NCI-H2171 treated with DMSO at 0.1 percent for 48 hours (cell line): ENCODE measurements around the gene BRAT1.
"Not testable (repeated sequence)": the region's sequence is repeated elsewhere in the genome, so short reads cannot be mapped to it uniquely, and the experiment has no call there.

Experiments used
- DNase-seq: peaks from one replicate; lab custom pipeline; 2025; lab: John Stamatoyannopoulos, UW

BRAT1 gene

GRCh38 chr7:2583798-2584580 is 28.7 kb upstream of the BRAT1 start:
- no peak for DNase-seq

GRCh38 chr7:2582006-2582735 is 26.8 kb upstream of the BRAT1 start:
- DNase-seq: no peak

- no peak for DNase-seq
Measured at GRCh38 chr7:2580636-2581035, 25.3 kb upstream of the BRAT1 start.

GRCh38 chr7:2577914-2578680 is 22.8 kb upstream of the BRAT1 start:
- DNase-seq: no peak

GRCh38 chr7:2576742-2577491 is 21.6 kb upstream of the BRAT1 start:
- DNase-seq: no peak

GRCh38 chr7:2575733-2576340 is 20.5 kb upstream of the BRAT1 start:
- DNase-seq: no peak

- no peak for DNase-seq
Measured at GRCh38 chr7:2575046-2575732, 19.9 kb upstream of the BRAT1 start.

- no peak for DNase-seq
Measured at GRCh38 chr7:2573761-2574160, 18.4 kb upstream of the BRAT1 start.

GRCh38 chr7:2572101-2572842 is 16.9 kb upstream of the BRAT1 start:
- DNase-seq: no peak

- DNase-seq: no peak
Measured at GRCh38 chr7:2571409-2571808, 16.1 kb upstream of the BRAT1 start.

- no peak for DNase-seq
Measured at GRCh38 chr7:2570021-2570420, 14.7 kb upstream of the BRAT1 start.

- DNase-seq: no peak
Measured at GRCh38 chr7:2569421-2569820, 14.1 kb upstream of the BRAT1 start.

GRCh38 chr7:2568521-2569223 is 13.3 kb upstream of the BRAT1 start:
- DNase-seq: no peak

- DNase-seq: peak; percentile 37
Measured at GRCh38 chr7:2567679-2568278, 12.5 kb upstream of the BRAT1 start.

- DNase-seq: no peak
Measured at GRCh38 chr7:2566890-2567678, 11.8 kb upstream of the BRAT1 start.

GRCh38 chr7:2566348-2566889 is 11.1 kb upstream of the BRAT1 start:
- DNase-seq: no peak

- DNase-seq: no peak
Measured at GRCh38 chr7:2564970-2565540, 9.7 kb upstream of the BRAT1 start.

- DNase-seq: not testable (repeated sequence)
Measured at GRCh38 chr7:2563955-2564354, 8.6 kb upstream of the BRAT1 start.
